Sigmoid colon (tissue), 7 donors: ENCODE measurements around the gene NGF. TPM values are rescaled to one million over a fixed set of nuclear protein-coding genes. Genes with fewer than 3 reads are reported as not detected.

Source experiments
- DNase-seq: peaks from one replicate; pipeline ENCODE4 v3.0.0-alpha.2; 2019
- H3K27ac ChIP-seq, 4 donors: fragments of 200-600 bp; sonication (generic); one replicate each; pipeline ENCODE4 v1.5.1; 2016 to 2019; ENCODE audit warnings: mild to moderate bottlenecking in 1 of 4
- H3K27me3 ChIP-seq, 3 donors: fragments of 200-600 bp; sonication (generic); one replicate each; pipeline ENCODE4 v1.5.1; 2019; ENCODE audit warnings: mild to moderate bottlenecking in 1 of 3
- H3K36me3 ChIP-seq, 4 donors: fragments of 200-600 bp; sonication (generic); one replicate each; pipeline ENCODE4 v1.5.1; 2016 to 2019
- H3K4me1 ChIP-seq, 4 donors: fragments of 200-600 bp; sonication (generic); one replicate each; pipeline ENCODE4 v1.5.1; 2017 to 2019
- H3K4me3 ChIP-seq, 4 donors: fragments of 200-600 bp; sonication (generic); one replicate each; pipeline ENCODE4 v1.5.1; 2017 to 2019; ENCODE audit warnings: mild to moderate bottlenecking in 2 of 4, moderate library complexity in 1 of 4
- H3K9me3 ChIP-seq, 4 donors: fragments of 200-600 bp in 3 of 4; sonication (generic) in 3 of 4; one replicate each; pipeline versions ENCODE4 v1.5.1 to v1.6.1; 2013 to 2019
- CTCF ChIP-seq, 4 experiments: fragments of 450-650 bp in 3 of 4; fragments of 200-600 bp in 1 of 4; IDR thresholded peaks; one replicate each; pipeline ENCODE4 v1.5.1; 2016 to 2019; ENCODE audit warnings: antibody characterized with exemption in 4 of 4, mild to moderate bottlenecking in 3 of 4, moderate library complexity in 2 of 4
- EP300 ChIP-seq, 4 donors: sonication (generic); formaldehyde crosslinking; IDR thresholded peaks; one replicate each; pipeline ENCODE4 v1.6.1; 2017; ENCODE audit warnings: antibody characterized with exemption in 4 of 4
- POLR2A ChIP-seq, 2 donors: fragments of 450-650 bp; IDR thresholded peaks; one replicate each; pipeline ENCODE4 v1.6.1; 2016; ENCODE audit warnings: antibody characterized with exemption in 2 of 2, mild to moderate bottlenecking in 2 of 2, moderate library complexity in 2 of 2
- POLR2AphosphoS5 ChIP-seq, 4 donors: sonication (generic); formaldehyde crosslinking; IDR thresholded peaks; one replicate each; pipeline ENCODE4 v1.6.1; 2017; ENCODE audit warnings: antibody characterized with exemption in 4 of 4
- WGBS, 2 donors: extraction: QIAGEN DNeasy Blood & Tissue Kit; methylation state at CpG; one replicate each; pipeline ENCODE4 v1.1.7; 2013; 5-methylcytosine and 5-hydroxymethylcytosine counted together
- intact Hi-C: fragments of 100-400 bp; cut with DNase I; formaldehyde crosslinking; loops from one replicate; pipeline ENCODE4 v1.15.1; 2023
- polyA plus RNA-seq, 3 donors: library from polyadenylated mRNA; stranded (reverse); fragments of 200-250 nt; gene quantifications; one replicate each; pipeline ENCODE4 v1.2.3, GENCODE V29; 2013
- total RNA-seq, 4 donors: library from RNA; depleted of rRNA; stranded (reverse); fragments of >200 nt; gene quantifications; one replicate each; pipeline ENCODE4 v1.1.0, GENCODE V29; 2016
- donor health status: healthy with polysubstance abuse.
- donor health status: Bipolar disorder and iron deficiency.
- donor health status: healthy.

The NGF gene
- total and polyA plus RNA-seq, 7 donors: 0.83 to 5.6 (median 3.9) TPM; not detected in 2

GRCh38 chr1:115341948-115342347 lies 3.9 kb upstream of the NGF start:
- Histone ChIP-seq H3K4me1 (peaks cover 0 to 18% (median 17%) of the 10 kb centered on the region in 4 donors), H3K36me3 (no peaks in the 10 kb centered on the region), H3K9me3 (no peaks in the 10 kb centered on the region), H3K27me3 (peaks cover 0 to 10% (median 10%) of the 10 kb centered on the region in 3 donors), H3K4me3 (no peak overlapping the region), H3K27ac (no peak overlapping the region)
- 81 to 90% methylated on average over 2 of the region's 2 CpGs for WGBS, 2 donors
- intact Hi-C loops: loop anchor here (10.0 kb wide), 1 partner anchor 197 kb away; no protein-coding TSS in a partner anchor
- no peak for DNase-seq
- no peak for TF ChIP-seq CTCF (IDR thresholded peaks at IDR 0.05)
- TF ChIP-seq POLR2AphosphoS5 (IDR thresholded peaks at IDR 0.05): no peak
- TF ChIP-seq POLR2A (IDR thresholded peaks at IDR 0.05): no peak
- no peak for TF ChIP-seq EP300 (IDR thresholded peaks at IDR 0.05)

DNA sequence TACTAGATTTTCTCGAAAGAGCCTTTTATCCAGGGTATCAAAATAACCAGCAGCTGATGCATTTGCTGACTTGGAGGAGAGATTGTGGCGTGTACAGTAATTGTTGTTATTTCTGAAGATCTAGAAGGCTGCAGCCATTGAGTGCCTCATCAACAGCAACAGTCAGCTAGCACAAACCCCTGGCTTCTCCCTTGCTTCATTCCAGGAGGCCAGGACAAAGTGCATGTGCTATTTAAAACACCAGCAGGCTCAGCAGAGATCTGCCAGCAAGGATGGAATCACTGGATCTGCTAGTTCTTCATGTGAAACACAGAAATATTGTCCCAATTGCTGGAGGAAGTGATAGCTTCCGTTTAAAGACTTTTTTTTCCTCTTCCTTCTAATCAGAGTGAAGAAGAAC lies 2.8 kb upstream of the NGF start:
- H3K36me3 ChIP-seq: no peaks in the 10 kb centered on the region
- no peak overlapping the region for H3K27ac ChIP-seq
- peaks cover 0 to 10% (median 10%) of the 10 kb centered on the region in 3 donors for H3K27me3 ChIP-seq
- no peak overlapping the region for H3K4me3 ChIP-seq
- no peaks in the 10 kb centered on the region for H3K9me3 ChIP-seq
- peaks cover 0 to 25% (median 21%) of the 10 kb centered on the region in 4 donors for H3K4me1 ChIP-seq
- DNase-seq: no peak
- no peak for TF ChIP-seq CTCF (IDR thresholded peaks at IDR 0.05)
- no peak for TF ChIP-seq POLR2A (IDR thresholded peaks at IDR 0.05)
- 64 to 71% methylated on average over 3 of the region's 3 CpGs for WGBS, 2 donors
- intact Hi-C loops: loop anchor here (10.0 kb wide), 1 partner anchor 196 kb away; no protein-coding TSS in a partner anchor

GRCh38 chr1:115338457-115338820 lies 390 bp upstream of the NGF start:
- intact Hi-C loops: no loop called here
- no peak for TF ChIP-seq POLR2AphosphoS5 (IDR thresholded peaks at IDR 0.05)
- TF ChIP-seq EP300 (IDR thresholded peaks at IDR 0.05): no peak
- Histone ChIP-seq H3K36me3 (no peaks in the 10 kb centered on the region), H3K4me3 (peak overlapping the region; percentile 42 to 60 (median 54)), H3K9me3 (no peaks in the 10 kb centered on the region), H3K27me3 (peaks cover 0 to 10% (median 10%) of the 10 kb centered on the region in 3 donors), H3K27ac (peak overlapping the region; percentile 65 to 79 (median 69)), H3K4me1 (peaks cover 0 to 27% (median 23%) of the 10 kb centered on the region in 4 donors)
- no peak for DNase-seq
- WGBS, 2 donors: 21 to 33% methylated on average over 25 of the region's 25 CpGs

- intact Hi-C loops: no loop called here
- H3K4me1 ChIP-seq: peaks cover 0 to 27% (median 23%) of the 10 kb centered on the region in 4 donors
- DNase-seq: no peak
- peak overlapping the region; percentile 65 to 79 (median 69) for H3K27ac ChIP-seq
- no peaks in the 10 kb centered on the region for H3K36me3 ChIP-seq
- WGBS, 2 donors: 3 to 7% methylated on average over 19 of the region's 19 CpGs
- H3K4me3 ChIP-seq: peak overlapping the region; percentile 42 to 60 (median 54)
- peaks cover 0 to 10% (median 10%) of the 10 kb centered on the region in 3 donors for H3K27me3 ChIP-seq
- TF ChIP-seq POLR2A (IDR thresholded peaks at IDR 0.05): no peak
- TF ChIP-seq EP300 (IDR thresholded peaks at IDR 0.05): no peak
- TF ChIP-seq CTCF (IDR thresholded peaks at IDR 0.05): no peak
- no peaks in the 10 kb centered on the region for H3K9me3 ChIP-seq
Observed at GRCh38 chr1:115337276-115337632, 795 bp downstream of the NGF start.

DNA sequence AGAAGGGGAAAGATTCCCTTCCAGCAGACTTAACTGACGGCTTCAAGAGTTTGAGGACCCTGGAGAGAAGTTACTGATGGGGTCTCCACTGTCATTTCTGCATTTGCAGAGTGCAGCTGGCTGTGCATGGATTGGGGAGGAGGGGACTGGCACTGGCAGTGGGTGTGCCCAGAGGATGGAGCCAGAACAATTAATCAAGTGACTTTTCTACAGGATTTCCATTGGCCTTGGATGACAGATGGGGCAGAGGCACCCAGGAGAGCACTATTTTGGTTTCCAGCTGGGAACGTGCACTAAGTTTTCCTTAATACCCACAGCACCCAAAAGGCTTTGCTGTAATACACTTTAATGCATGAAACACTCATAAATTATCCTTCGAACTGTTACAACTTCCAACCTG lies 1.3 kb downstream of the NGF start:
- H3K27ac ChIP-seq: peak overlapping the region in 3 of 4 donors; percentile 19 to 69 (median 31)
- intact Hi-C loops: no loop called here
- H3K9me3 ChIP-seq: no peaks in the 10 kb centered on the region
- peaks cover 0 to 27% (median 24%) of the 10 kb centered on the region in 4 donors for H3K4me1 ChIP-seq
- H3K36me3 ChIP-seq: no peaks in the 10 kb centered on the region
- no peak for DNase-seq
- TF ChIP-seq POLR2AphosphoS5 (IDR thresholded peaks at IDR 0.05) (no peak), EP300 (IDR thresholded peaks at IDR 0.05) (no peak), POLR2A (IDR thresholded peaks at IDR 0.05) (no peak), CTCF (IDR thresholded peaks at IDR 0.05) (no peak)
- peaks cover 0 to 10% (median 10%) of the 10 kb centered on the region in 3 donors for H3K27me3 ChIP-seq
- H3K4me3 ChIP-seq: peak overlapping the region in 3 of 4 donors; percentile 6 to 55 (median 52)
- WGBS, 2 donors: 56 to 66% methylated on average over 3 of the region's 3 CpGs
